Stimulated activated naive CD4-positive, alpha-beta T cell (primary cell): ENCODE results near the gene ZNF662.

Experiments
- DNase-seq, 6 experiments: peaks; one replicate each; lab custom pipeline; 2025; lab: John Stamatoyannopoulos, UW

ZNF662 gene

DNA sequence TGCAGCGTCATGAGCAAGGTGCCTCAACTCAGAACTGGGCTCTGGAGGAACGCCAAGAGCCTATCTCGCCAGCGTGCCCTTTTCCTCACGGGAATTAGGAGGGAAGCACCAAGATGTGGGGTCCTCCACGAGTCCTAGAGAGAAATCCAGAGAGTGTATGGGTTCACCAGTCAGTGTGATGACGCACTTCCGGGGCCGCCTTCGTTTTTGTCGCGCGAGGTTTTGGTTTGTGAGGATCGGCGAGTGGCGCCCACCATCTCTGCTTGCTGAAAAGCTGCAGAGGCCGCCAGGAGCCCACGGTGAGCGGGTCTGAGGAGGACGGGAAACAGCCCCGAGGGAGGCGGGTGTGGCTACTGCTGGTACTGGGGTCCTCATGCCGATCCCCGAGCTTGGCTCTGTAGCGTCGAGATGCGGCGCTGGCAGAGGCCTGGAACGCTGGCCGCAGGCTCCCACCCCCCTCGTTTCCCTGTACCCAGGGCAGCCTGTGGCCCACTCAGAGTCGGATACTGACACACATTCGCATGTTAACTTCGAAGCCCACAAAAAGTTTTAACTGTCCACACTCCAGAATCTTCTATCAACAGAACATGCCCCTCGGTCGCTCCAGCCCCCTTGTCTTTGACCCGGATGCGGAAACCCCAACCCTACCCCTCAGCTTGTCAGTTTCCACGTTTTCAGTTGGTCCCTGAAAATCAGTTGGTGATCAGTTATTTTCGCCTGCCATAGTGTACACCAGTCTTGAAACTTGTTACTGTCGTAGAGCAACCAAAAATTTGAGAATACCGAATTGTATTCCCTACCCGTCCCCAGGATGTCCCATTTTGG is 30.4 kb downstream of the ZNF662 start:
- DNase-seq, result no peak

DNA sequence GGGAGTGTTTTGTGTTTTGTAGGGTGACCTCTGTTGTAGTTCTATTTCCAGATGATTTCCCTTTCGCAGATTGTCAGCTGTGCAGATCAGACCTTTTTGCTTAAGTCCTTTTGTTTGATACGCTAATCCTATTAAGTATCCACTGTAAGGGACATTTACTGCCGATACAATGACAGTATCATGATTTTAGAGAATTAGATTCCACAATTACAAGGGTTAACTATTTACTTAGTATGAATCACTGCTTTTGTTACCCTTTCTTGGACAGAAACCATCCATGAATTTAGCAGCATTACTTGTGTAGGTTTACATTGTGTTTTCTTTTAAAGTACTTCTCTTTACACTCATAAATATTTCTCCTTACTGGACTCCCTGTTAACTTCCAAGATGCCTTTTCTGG is 31.4 kb downstream of the ZNF662 start:
- no peak for DNase-seq

DNA sequence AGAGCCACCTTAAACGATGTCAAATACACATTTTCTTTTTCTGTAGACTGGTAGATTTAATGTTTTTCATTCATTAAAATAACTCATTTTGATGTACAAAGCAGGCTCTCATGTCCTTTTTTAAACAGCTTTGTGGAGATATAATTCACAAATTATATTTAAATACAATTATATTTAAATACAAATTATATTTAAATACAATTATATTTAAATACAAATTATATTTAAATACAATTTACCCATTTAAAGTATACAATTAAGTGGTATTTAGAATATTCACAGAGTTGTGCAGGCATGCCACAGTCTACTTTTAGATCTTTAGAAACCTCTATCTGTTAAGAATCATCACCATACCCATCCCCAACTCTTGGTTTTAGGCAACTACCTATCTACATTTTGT is 36.8 kb downstream of the ZNF662 start:
- DNase-seq, result no peak

DNA sequence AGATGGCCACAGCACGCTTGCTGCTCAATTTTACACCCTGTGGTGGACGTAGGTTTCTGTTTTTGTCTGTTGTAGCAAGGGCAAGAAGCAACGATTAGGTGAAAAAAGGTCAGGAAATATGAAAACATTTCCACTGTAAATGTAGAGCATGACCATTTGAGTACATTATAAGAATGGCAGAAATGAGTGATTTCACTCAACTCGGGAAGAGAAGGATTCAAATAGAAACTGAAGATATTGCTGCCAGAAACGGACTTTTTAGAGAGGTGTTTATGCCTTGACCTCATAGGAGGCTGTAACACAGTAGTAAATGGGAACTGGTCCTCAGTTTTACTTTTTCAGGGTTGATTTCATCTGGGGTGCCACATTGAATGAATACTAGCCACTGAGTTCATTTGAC is 40.1 kb downstream of the ZNF662 start:
- no peak for DNase-seq

DNA sequence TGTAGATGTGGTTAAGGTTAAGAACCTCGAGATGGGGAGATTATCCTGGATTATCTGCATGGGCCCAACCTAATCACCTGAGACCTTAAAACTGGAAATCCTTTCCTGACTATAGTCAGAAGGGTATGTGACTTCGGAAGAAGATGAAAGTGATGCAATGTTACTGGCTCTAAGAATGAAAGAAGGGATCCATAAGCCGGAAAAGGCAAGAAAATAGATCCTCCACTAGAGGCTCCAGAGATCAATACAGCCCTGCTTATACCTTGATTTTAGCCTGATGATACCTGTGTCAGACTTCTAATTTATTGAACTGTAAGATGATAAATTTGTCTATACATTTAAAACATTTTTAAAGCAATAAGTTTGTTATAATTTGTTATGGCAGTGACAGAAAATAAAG is 51.6 kb downstream of the ZNF662 start:
- no peak for DNase-seq

DNA sequence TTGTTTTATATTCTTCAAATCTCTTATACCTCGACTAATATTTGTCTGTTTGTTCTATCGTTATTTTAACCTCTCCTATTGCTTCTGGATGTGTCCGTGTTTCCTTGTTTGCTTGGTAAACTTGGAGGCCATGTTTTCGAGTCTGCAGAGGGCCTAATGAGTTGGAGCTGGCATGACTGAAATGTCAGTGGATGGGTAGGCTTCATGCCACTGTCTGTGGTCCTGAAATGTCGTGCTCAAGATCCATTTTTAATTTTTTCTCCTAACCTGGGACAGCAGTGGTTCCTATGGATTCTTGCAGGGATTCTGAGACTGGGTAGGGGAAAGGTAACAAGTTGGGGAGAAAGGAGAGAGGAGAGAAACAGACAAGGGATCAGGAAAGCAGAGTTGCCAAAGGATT is 54.3 kb downstream of the ZNF662 start:
- DNase-seq, result no peak

DNA sequence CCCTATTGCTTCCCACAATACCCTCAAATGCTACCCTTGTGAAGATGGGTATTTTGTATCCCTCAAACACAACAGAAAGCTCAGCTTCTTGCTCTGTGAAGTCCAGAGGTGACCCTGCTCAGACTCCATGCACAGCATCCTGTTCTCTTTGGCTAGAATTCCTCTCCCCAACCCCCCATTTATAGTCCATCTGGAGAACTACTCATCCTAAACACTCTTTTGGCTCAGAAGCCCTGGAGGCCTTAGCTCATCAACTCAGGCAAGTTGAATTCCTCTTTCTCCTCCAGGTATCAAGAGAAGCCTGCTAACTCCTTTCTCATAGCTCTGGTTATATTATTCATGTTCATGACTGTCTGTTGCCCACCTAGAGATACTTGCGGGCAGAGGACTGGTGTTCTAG is 54.8 kb downstream of the ZNF662 start:
- DNase-seq, result no peak

DNA sequence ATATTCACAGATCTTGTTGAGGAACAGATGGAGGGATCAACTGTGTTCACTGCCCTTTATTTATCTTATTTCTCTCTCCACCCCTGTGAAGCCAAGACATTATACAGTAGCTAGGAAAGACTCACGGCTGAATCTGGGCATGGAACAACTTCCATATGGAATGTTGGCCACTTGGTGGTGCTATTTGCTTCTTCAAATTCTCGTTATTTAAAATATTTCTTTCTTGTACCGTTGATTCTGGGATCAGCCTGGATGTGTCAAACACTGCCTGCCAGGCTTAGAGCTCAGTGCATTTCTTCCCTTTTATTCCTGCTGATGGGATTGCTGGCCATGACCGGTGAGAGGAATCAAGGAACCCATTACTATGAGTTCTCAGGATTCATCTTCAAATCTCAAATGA is 55.7 kb downstream of the ZNF662 start:
- DNase-seq, result peak in 3 of 6 experiments; percentile 5 to 56 (median 40)

DNA sequence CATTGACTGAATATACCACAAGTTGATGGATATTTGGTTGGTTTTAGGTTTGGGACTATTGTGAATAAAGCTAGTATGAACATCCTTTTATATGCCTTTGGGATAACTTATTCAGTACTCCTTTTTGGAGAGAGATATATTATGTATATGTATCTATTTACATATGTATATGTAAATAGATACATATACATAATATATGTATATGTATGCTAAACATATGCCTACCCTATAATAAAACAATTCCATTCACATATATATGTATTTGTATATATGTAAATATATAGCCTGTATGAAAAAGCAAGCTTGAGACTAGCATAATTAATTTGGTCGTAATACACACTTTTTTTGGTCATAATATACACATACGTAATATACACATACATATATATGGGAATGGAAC is 57.3 kb downstream of the ZNF662 start:
- no peak for DNase-seq

DNA sequence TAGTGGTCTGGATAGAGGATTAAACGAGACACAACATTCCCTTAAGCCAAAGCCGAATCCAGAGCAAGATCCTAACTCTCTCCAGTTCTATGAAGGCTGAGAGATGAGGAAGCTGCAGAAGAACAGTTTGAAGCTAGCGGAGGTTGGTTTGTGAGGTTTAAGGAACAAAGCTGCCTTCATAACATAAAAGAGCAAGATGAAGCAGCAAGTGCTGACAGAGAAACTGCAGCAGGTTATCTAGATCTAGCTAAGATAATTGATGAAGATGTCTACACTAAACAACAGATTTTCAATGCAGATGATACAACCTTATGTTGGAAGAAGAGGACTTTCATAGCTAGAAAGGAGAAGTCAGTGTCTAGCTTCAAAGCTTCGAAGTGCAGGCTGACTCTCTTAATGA is 58.3 kb downstream of the ZNF662 start:
- peak in 3 of 6 experiments; percentile 8 to 52 (median 35) for DNase-seq
